HFFc6 (cell line): ENCODE measurements around the gene PEPD. TPM values are rescaled to one million over a fixed set of nuclear protein-coding genes. Genes with fewer than 3 reads are reported as not detected.

ENCODE experiments used
- DNase-seq: peaks from one replicate; pipeline ENCODE4 v3.0.0-alpha.2; 2018
- H3K27ac Mint-ChIP-seq: 2 replicates; pipeline ENCODE4 v1.8.0; 2020; ENCODE audit warnings: mild to moderate bottlenecking, mixed read lengths
- H3K27me3 Mint-ChIP-seq: 2 replicates; pipeline ENCODE4 v1.8.0; 2021; ENCODE audit warnings: mild to moderate bottlenecking, moderate library complexity, mixed read lengths; ENCODE audit not compliant: insufficient read depth
- H3K36me3 Mint-ChIP-seq: 2 replicates; pipeline ENCODE4 v1.8.0; 2021; ENCODE audit warnings: low read depth, mixed read lengths
- H3K4me1 Mint-ChIP-seq: 2 replicates; pipeline ENCODE4 v1.8.0; 2020; ENCODE audit warnings: low read depth, mixed read lengths
- H3K4me3 Mint-ChIP-seq: 2 replicates; pipeline ENCODE4 v1.8.0; 2020; ENCODE audit warnings: mild to moderate bottlenecking, moderate library complexity, mixed read lengths
- H3K9me3 Mint-ChIP-seq: 2 replicates; pipeline ENCODE4 v1.8.0; 2020; ENCODE audit warnings: mild to moderate bottlenecking, mixed read lengths
- CTCF ChIP-seq: fragments of 200-600 bp; sonication (generic); IDR thresholded peaks from 2 replicates; pipeline ENCODE4 v1.5.0; 2021; ENCODE audit warnings: antibody characterized with exemption, mild to moderate bottlenecking
- total RNA-seq, 6 experiments: library from RNA; stranded (reverse); fragmentation: NEBNext Ultra II Directional; extraction: Animal tissue kit (Norgen Biotek cat#: 25700); gene quantifications; 2 replicates in 1 of 6; 3 replicates in 5 of 6; pipeline ENCODE4 v1.2.3, GENCODE V29; 2021

PEPD gene
- total RNA-seq, 6 experiments from 2014 or later, result 57.0 to 76.9 (median 67.6) TPM

- no peak for TF ChIP-seq CTCF
- Mint-ChIP-seq H3K4me3 (no peak overlapping the region), H3K27ac (no peak overlapping the region), H3K4me1 (no peaks in the 10 kb centered on the region; the same call in 1 of the 2 replicates), H3K27me3 (peaks cover 36% of the 10 kb centered on the region), H3K36me3 (no peaks in the 10 kb centered on the region), H3K9me3 (no peaks in the 10 kb centered on the region)
- peak; percentile 39 for DNase-seq
These were observed 173.1 kb downstream of the PEPD start for GRCh38 chr19:33348301-33349010.

GRCh38 chr19:33347300-33347699 lies 174.3 kb downstream of the PEPD start:
- Mint-ChIP-seq H3K9me3 (no peaks in the 10 kb centered on the region), H3K4me1 (no peaks in the 10 kb centered on the region; the same call in 1 of the 2 replicates), H3K27me3 (peaks cover 39% of the 10 kb centered on the region), H3K4me3 (no peak overlapping the region), H3K27ac (no peak overlapping the region), H3K36me3 (no peaks in the 10 kb centered on the region)
- no peak for TF ChIP-seq CTCF
- DNase-seq, result no peak

- H3K36me3 Mint-ChIP-seq, result no peaks in the 10 kb centered on the region
- H3K9me3 Mint-ChIP-seq, result no peaks in the 10 kb centered on the region
- H3K27ac Mint-ChIP-seq, result no peak overlapping the region
- no peak overlapping the region for H3K4me3 Mint-ChIP-seq
- no peak for DNase-seq
- TF ChIP-seq CTCF, result no peak
- H3K4me1 Mint-ChIP-seq, result no peaks in the 10 kb centered on the region; the same call in 1 of the 2 replicates
- peaks cover 39% of the 10 kb centered on the region for H3K27me3 Mint-ChIP-seq
These were observed 174.9 kb downstream of the PEPD start for GRCh38 chr19:33346665-33347064.

GRCh38 chr19:33345163-33345562 lies 176.4 kb downstream of the PEPD start:
- H3K4me3 Mint-ChIP-seq, result no peak overlapping the region
- no peaks in the 10 kb centered on the region for H3K36me3 Mint-ChIP-seq
- H3K4me1 Mint-ChIP-seq, result no peaks in the 10 kb centered on the region; the same call in 1 of the 2 replicates
- H3K9me3 Mint-ChIP-seq, result no peaks in the 10 kb centered on the region
- H3K27me3 Mint-ChIP-seq, result peaks cover 49% of the 10 kb centered on the region
- no peak for TF ChIP-seq CTCF
- no peak overlapping the region for H3K27ac Mint-ChIP-seq
- DNase-seq, result no peak

- Mint-ChIP-seq H3K27me3 (peaks cover 49% of the 10 kb centered on the region), H3K4me3 (no peak overlapping the region), H3K4me1 (peaks cover 1% of the 10 kb centered on the region; the same call in 1 of the 2 replicates), H3K36me3 (no peaks in the 10 kb centered on the region), H3K9me3 (no peaks in the 10 kb centered on the region), H3K27ac (no peak overlapping the region)
- no peak for TF ChIP-seq CTCF
- no peak for DNase-seq
These were observed 177.0 kb downstream of the PEPD start for GRCh38 chr19:33344573-33344925.
